NCI-H1930 (cell line): ENCODE data around the gene HOTAIR.

Experiments
- DNase-seq, 2 experiments: peaks; one replicate each; lab custom pipeline; 2025; lab: John Stamatoyannopoulos, UW

Gene HOTAIR

DNA sequence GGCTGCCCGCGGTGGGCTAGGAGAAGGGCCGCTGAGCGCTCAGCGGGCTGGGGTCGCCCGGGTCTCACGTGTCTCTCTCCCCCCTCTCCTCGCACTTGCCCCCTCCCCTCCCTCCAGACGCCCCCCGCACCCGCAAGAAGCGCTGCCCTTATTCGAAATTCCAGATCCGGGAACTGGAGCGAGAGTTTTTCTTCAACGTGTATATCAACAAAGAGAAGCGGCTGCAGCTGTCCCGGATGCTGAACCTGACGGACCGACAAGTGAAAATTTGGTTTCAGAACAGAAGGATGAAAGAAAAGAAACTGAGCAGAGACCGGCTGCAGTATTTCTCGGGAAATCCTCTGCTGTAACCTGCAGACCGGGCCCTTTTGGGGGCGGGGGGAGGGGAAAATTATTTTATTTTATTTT lies 314 bp upstream of the HOTAIR start:
- no peak for DNase-seq

DNA sequence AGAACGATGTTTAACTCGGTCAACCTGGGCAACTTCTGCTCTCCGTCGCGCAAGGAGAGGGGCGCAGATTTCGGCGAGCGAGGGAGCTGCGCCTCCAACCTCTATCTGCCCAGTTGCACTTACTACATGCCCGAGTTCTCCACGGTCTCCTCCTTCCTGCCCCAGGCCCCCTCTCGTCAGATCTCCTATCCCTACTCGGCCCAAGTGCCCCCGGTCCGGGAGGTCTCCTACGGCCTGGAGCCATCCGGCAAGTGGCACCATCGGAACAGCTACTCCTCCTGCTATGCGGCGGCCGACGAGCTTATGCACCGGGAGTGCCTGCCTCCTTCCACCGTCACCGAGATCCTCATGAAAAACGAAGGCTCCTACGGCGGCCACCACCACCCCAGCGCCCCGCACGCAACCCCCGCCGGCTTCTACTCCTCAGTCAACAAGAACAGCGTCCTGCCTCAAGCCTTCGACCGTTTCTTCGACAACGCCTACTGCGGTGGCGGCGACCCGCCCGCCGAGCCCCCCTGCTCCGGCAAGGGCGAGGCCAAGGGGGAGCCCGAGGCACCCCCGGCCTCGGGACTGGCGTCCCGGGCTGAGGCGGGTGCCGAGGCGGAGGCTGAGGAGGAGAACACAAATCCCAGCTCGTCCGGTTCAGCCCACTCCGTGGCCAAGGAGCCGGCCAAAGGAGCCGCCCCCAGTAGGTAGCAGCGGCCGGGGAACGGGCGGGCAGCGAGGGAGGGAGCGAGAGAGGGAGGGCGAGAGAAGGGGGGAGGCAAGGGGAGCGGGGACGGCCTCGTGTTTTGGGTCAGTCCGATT lies 1.3 kb downstream of the HOTAIR start:
- no peak for DNase-seq

DNA sequence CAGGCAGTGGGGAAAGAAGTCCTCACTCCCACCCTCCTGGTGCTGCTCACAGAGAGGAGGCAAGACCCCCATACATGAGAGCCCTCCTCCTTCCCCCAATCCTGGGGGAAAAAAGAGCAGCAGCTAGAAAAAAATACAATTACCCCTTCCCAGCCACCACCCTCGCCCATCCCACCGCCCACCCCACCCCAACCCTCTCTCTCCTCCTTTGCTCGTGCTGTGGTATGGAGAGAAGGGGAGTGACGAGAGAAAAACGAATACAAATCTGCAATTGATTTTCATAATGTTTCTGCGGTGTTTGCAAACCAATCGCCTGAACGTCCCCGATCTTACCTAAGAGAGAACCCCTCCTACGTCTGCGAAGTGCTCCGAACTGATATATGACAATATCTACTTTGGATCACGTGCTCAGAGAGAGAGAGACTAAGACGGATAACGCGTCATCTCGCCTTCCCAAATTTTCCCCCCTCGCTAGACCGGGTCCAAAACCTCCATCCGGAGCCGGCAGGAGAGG lies 2.0 kb downstream of the HOTAIR start, which contains the start of gene HOXC11:
TSS of gene HOXC11 (plus strand) at position 405 of the 514 bp plus-strand sequence. CDS start 116 bp downstream, outside the sequence.
- no peak for DNase-seq

GRCh38 chr12:53972152-53972702 lies 2.5 kb downstream of the HOTAIR start:
- DNase-seq, result no peak

GRCh38 chr12:53971686-53972085 lies 3.1 kb downstream of the HOTAIR start:
- DNase-seq, result no peak

- no peak for DNase-seq
Measured at GRCh38 chr12:53971129-53971528, 3.6 kb downstream of the HOTAIR start.

DNA sequence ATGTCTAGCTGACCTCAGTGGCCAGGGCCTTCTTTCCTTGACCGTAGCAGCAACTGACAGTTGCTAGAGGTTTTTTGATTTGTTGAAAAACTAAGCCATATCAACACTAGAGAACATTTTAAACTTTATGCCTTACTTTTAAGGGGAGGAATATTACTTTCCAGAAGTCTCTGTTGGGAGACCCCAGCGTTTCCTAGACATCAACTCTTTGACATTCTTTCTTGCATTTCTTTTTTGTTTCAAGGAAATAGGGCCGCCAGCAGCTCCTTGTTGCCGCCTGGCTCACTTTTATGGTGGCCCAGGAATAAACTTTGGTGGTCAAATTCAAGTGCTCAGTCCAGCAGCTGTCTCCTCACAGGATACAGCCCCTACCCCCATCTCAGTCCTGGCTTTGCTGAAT lies 4.3 kb downstream of the HOTAIR start:
- no peak for DNase-seq

- no peak for DNase-seq
Measured at GRCh38 chr12:53969588-53970259, 5.0 kb downstream of the HOTAIR start.

DNA sequence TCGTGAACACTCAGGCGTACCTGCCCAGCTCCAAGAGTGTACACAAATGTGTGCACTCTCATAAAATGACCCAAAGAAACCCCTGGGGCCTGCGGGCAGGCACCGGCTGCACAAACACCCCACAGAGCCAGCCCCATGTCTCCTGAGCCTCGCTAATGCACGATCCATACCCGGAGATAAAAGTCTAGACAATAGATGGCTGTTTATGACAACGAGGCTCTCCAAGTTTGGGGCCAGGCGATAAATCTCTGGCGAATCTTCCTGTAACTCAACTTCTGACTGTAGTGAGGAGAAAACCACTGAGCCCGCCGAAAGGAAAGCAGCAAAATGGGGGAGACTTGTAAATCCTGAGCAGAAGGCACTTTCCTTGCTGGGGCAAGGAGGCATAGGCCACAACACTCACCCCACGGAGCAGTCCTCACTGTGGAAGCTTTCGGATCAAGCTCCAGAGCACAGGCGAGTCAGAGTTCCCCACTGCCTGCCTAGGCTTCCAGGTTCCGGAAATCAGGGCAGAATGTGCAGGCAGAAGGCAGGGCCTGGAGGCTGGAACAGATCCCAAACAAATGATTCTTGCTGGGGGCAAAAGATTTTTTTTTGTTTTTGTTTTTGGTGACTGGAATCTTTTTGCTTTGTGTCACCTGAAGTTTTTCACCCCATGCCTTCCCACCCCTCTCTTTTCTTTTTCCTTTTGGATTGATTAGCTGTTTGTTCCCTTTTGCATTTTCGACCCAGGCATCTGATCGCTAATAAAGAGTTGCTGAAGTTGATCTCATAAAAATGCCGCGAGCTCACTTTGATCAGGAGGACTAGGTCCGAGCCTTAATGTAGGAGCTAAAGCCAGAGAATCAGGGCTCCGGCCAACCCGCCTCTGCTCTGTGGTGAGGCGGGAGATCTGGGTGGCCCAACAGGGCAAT lies 6.3 kb downstream of the HOTAIR start:
- no peak for DNase-seq

GRCh38 chr12:53967421-53967925 lies 7.3 kb downstream of the HOTAIR start:
- DNase-seq, result no peak

DNA sequence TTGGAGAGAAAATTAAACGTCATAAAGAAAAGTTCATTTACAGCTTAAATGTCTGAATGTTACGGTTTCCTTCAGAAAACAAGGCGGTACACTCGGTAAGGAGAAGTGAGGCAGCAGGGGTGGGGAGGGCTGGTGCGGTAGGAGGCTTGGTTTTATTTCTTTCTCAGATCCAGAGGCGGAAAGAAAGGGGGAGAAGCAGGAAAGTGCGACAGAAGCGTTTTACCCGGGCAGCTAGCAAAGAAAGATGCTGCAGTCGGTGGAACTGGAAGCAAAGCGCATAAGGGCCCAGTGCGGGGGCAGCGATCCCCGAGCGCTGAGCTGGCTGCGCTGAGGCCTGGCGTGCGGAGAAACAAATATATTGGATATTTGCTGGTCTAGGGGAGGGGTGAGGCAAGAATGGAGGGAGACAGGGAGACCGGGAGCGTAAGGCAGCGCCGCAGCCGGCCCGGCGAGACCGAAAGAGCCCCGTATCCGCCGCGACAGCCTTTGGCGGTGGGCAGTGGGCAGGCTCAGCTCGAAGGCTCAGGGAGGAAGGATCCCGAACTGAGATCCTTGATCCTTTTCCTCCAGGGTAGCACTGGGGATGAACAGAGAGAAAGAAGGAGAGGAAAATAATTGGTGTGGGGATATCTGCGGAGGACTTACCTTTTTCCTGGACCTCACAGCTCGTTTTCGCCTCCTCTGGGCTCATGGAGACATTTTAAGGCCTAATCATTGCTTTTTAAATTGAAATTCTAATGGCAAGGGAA lies 8.2 kb downstream of the HOTAIR start:
- DNase-seq, result no peak

- DNase-seq, result no peak
Measured at GRCh38 chr12:53966085-53966384, 8.7 kb downstream of the HOTAIR start.

- DNase-seq, result no peak
Measured at GRCh38 chr12:53965281-53966084, 9.3 kb downstream of the HOTAIR start.

- DNase-seq, result no peak
Measured at GRCh38 chr12:53964315-53964713, 10.4 kb downstream of the HOTAIR start.

DNA sequence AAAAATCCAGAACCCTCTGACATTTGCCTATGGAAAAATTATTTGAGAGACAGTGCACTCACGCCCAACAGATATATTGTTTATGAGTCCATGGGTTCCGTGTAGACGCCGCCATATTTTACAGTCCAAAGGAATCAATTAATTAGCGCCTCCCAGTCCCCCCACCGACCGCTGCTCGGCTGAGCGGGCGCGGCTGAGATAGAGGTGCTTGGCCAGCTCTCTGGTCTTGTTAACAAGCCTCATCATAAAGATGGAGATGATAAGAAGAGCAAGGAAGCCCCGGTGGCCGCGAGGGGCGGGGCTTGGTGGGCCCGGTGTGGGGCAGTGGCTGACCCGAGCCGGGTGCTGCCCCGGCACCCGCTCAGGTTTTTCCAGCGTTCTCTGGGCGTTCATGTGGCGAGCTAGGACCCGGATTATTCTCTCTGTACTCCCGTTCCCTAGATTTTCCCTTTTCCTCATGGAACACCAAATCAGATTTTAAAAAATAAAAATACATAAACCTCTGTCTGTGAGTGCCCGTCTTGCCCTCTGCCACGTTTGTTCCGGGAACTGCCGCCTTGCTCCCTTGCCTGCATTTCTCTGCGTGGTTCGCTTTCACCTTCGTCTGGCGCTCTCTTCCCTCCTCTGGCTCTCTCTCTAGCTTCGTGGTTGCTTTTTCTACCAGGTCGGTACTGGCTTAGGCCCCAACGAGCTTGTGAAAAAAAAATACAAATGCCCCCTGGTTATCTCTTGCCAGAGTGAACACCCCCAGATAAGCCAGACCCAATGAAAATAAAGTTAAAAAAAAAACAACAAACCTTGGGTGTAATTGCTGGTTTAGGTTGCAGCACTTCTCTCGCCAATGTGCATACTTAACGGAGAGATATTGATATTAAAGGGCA lies 11.1 kb downstream of the HOTAIR start:
- no peak for DNase-seq

DNA sequence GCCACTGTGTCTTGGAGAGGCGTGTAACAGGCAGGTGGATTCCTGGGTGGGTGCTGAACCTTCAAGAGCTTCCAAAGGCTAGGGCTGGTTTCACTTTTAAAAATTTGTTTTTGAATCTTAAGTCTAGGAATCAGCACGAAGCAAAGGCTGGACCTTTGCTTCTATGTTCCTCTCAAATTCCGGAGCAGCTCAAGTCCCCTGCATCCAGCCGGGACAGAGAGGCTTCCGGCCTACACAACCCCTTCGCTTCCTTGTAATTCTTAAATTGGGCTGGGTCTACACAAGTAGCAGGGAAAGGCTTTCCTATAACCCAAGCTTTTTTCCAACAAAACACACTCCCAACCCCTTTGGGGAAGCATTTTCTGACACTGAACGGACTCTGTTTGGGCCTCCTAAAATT lies 11.7 kb downstream of the HOTAIR start:
- DNase-seq, result no peak

GRCh38 chr12:53961025-53961761 lies 13.6 kb downstream of the HOTAIR start:
- no peak for DNase-seq

DNA sequence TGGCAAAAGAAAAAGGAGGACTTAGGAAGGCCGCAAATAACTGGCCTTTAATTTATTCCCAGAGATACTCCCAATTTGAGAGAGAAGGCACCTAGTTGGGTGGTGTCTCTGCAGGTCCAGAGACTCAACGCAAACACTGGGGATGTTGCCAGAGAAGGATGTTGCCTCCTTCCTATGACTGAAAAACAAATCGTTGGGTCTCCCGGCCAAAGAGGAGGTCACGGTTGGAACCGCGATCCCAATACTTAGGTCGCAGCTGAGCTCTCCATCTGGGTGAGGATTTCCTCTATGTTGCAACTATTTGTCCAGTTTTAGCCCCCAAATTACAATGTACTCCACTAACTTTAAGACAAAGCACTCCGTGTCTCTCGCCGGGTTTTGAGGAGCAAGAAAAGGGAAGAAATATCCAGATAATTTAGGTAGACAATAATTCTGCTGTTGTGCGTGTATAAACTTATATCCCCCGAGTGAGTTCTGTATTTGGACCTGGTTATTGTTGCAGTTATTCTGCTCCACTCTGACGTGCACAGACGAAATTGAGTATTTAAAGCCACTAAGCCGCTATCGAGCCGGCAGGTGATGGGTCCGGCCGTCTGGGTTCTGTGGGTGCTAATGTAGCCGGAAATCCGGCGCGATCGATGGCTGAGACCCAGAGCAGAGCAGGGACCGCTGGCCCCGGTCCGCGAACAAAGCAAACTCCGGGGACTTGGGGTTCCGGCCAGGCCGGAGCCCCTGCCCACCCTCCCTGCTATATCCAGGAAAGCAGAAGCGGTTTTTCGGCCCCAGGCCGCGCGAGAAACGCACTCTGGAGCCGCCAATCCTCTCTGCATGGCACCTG lies 14.3 kb downstream of the HOTAIR start:
- no peak for DNase-seq
